Vagina (tissue), 2 donors: ENCODE results near the gene PTBP1. TPM values are rescaled to one million over a fixed set of nuclear protein-coding genes. Genes with fewer than 3 reads are reported as not detected.
A peak's percentile ranks its signal among the peaks of the same experiment; 100 is the strongest.

Experiments
- DNase-seq, 2 donors: peaks; one replicate each; pipeline ENCODE4 v3.0.0-alpha.2; 2017; ENCODE audit errors: extremely low spot score in 2 of 2
- H3K27ac ChIP-seq: fragments of 200-600 bp; sonication (generic); one replicate; pipeline ENCODE4 v1.5.1; 2019
- H3K27me3 ChIP-seq: fragments of 200-600 bp; sonication (generic); one replicate; pipeline ENCODE4 v1.5.1; 2019
- H3K36me3 ChIP-seq, 2 donors: fragments of 200-600 bp; sonication (generic); one replicate each; pipeline ENCODE4 v1.5.1; 2017 to 2019
- H3K4me1 ChIP-seq: fragments of 200-600 bp; sonication (generic); one replicate; pipeline ENCODE4 v1.5.1; 2019
- H3K4me3 ChIP-seq, 2 donors: fragments of 200-600 bp; sonication (generic); 1 replicate in 1 of 2; 2 replicates in 1 of 2; pipeline ENCODE4 v1.5.1; 2016 to 2019
- H3K9me3 ChIP-seq: fragments of 200-600 bp; sonication (generic); one replicate; pipeline ENCODE4 v1.5.1; 2019
- POLR2A ChIP-seq, 2 donors: fragments of 450-650 bp; IDR thresholded peaks; one replicate each; pipeline ENCODE4 v1.6.1; 2017; ENCODE audit warnings: antibody characterized with exemption in 2 of 2, mild to moderate bottlenecking in 2 of 2, moderate library complexity in 2 of 2
- POLR2AphosphoS5 ChIP-seq, 2 donors: sonication (generic); formaldehyde crosslinking; IDR thresholded peaks; one replicate each; pipeline ENCODE4 v1.9.0; 2017; ENCODE audit warnings: antibody characterized with exemption in 2 of 2, mild to moderate bottlenecking in 2 of 2, low read depth in 1 of 2; ENCODE audit not compliant: insufficient read depth in 1 of 2
- intact Hi-C: fragments of 100-400 bp; cut with DNase I; formaldehyde crosslinking; loops from one replicate; pipeline ENCODE4 v1.15.1; 2023
- total RNA-seq: library from RNA; depleted of rRNA; stranded (reverse); fragments of >200 nt; gene quantifications from one replicate; pipeline ENCODE4 v1.2.3, GENCODE V29; 2016
- TF ChIP-seq, protein P1 (sequence below), 3 experiments: fragments of 450-650 bp in 2 of 3; fragments of 200-600 bp in 1 of 3; sonication (generic) in 1 of 3; IDR thresholded peaks; one replicate each; pipeline ENCODE4 v1.5.1; 2017 to 2019; ENCODE audit warnings: antibody characterized with exemption in 3 of 3, mild to moderate bottlenecking in 2 of 3, moderate library complexity in 2 of 3

The PTBP1 gene
- total RNA-seq, 1 donor from 2014 or later = 230 TPM

DNA sequence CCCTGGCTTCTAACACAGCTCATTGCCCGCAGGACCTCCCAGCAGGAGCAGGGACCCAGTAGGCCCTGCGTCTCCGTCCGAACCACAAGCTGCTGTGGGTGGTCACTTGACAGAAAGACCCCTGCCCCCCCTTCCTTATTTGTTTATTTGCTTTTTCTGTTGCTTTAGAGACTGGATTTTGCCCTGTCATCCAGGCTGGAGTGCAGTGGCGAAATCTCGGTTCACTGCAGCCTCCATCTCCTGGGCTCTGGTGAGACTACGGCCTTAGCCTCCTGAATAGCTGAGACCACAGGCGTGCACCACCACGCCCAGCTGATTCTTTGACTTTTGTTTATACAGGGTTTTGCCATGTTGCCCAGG, 7.6 kb upstream of the PTBP1 start:
- H3K9me3 ChIP-seq = no peaks in the 10 kb centered on the region
- no peak for DNase-seq
- intact Hi-C loops = no loop called here
- peaks cover 17% of the 10 kb centered on the region for H3K4me1 ChIP-seq
- no peaks in the 10 kb centered on the region for H3K27me3 ChIP-seq
- TF ChIP-seq, protein P1, sequence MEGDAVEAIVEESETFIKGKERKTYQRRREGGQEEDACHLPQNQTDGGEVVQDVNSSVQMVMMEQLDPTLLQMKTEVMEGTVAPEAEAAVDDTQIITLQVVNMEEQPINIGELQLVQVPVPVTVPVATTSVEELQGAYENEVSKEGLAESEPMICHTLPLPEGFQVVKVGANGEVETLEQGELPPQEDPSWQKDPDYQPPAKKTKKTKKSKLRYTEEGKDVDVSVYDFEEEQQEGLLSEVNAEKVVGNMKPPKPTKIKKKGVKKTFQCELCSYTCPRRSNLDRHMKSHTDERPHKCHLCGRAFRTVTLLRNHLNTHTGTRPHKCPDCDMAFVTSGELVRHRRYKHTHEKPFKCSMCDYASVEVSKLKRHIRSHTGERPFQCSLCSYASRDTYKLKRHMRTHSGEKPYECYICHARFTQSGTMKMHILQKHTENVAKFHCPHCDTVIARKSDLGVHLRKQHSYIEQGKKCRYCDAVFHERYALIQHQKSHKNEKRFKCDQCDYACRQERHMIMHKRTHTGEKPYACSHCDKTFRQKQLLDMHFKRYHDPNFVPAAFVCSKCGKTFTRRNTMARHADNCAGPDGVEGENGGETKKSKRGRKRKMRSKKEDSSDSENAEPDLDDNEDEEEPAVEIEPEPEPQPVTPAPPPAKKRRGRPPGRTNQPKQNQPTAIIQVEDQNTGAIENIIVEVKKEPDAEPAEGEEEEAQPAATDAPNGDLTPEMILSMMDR (IDR thresholded peaks at IDR 0.05) = no peak
- TF ChIP-seq POLR2A (IDR thresholded peaks at IDR 0.05) (no peak), POLR2AphosphoS5 (IDR thresholded peaks at IDR 0.05; ENCODE audit: insufficient read depth in 1 of 2, low read depth in 1 of 2) (no peak)
- H3K4me3 ChIP-seq = no peak overlapping the region
- H3K36me3 ChIP-seq = no peaks in the 10 kb centered on the region
- H3K27ac ChIP-seq = peak overlapping the region; percentile 61

DNA sequence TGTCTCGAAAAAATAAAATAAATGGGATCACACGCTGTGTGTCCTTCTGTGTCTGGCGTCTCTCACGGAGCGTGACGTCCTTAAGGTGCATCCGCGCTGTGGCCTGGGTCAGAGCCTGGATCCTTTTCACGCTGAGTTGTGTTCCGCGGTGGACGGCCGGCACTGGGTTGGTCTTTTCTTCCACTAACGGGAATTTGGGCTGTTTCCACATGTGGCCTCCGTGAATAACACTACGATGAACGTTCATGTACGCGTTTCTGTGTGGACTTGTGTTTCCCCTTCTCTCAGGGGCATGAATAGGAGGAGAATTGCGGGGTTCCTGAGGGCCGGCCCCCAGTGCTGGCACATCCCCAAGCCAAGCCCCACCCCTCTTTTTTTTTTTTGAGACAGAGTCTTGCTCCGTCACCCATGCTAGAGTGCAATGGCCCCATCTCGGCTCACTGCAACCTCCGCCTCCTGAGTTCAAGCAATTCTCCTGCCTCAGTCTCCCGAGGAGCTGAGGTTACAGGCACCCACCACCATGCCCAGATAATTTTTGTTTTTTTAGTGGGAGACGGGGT, 6.2 kb upstream of the PTBP1 start:
- intact Hi-C loops = no loop called here
- Histone ChIP-seq H3K4me1 (peaks cover 25% of the 10 kb centered on the region), H3K4me3 (no peak overlapping the region), H3K36me3 (no peaks in the 10 kb centered on the region), H3K9me3 (no peaks in the 10 kb centered on the region), H3K27me3 (no peaks in the 10 kb centered on the region), H3K27ac (no peak overlapping the region)
- TF ChIP-seq, protein P1 (IDR thresholded peaks at IDR 0.05) = no peak
- TF ChIP-seq POLR2A (IDR thresholded peaks at IDR 0.05) (no peak), POLR2AphosphoS5 (IDR thresholded peaks at IDR 0.05; ENCODE audit: insufficient read depth in 1 of 2, low read depth in 1 of 2) (no peak)
- no peak for DNase-seq

DNA sequence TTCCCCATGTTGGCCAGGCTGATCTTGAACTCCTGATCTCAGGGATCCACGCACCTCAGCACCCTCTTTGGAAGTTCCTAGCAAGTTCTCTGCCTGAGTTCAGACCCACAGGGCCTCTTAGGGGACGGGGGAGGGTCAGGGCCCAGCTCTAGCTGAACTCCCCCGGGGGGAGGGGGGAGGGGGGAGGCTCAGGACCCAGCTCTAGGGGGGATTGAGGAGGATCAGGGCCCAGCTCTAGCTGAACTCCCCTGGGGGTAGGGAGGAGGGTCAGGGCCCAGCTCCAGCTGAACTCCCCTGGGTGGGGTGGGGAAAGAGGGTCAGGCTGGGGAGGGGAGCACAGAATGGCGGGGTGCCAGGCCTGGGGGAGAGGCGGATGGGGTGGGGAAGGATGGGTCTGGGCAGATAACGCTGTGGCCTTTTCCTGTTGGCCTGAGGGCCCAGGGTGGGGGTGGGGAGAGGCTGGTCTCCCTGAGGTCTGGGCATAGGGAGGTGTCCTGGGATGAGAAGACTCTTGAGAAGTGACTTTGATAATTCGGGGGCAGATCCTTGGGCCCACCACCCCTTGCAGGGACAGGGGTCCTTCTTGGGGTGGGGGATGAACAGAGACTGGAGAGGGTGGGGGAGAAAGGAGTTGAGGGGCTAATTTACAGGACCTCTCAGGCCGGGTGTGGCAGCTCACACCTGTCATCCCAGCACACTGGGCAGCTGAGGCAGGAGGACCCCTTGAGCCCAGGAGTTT, 5.5 kb upstream of the PTBP1 start:
- H3K27ac ChIP-seq = no peak overlapping the region
- H3K36me3 ChIP-seq = no peaks in the 10 kb centered on the region
- TF ChIP-seq POLR2A (IDR thresholded peaks at IDR 0.05) (no peak), POLR2AphosphoS5 (IDR thresholded peaks at IDR 0.05; ENCODE audit: insufficient read depth in 1 of 2, low read depth in 1 of 2) (no peak)
- TF ChIP-seq, protein P1 (IDR thresholded peaks at IDR 0.05) = no peak
- no peak overlapping the region for H3K4me3 ChIP-seq
- DNase-seq = no peak
- H3K27me3 ChIP-seq = no peaks in the 10 kb centered on the region
- peaks cover 30% of the 10 kb centered on the region for H3K4me1 ChIP-seq
- H3K9me3 ChIP-seq = no peaks in the 10 kb centered on the region
- intact Hi-C loops = no loop called here

DNA sequence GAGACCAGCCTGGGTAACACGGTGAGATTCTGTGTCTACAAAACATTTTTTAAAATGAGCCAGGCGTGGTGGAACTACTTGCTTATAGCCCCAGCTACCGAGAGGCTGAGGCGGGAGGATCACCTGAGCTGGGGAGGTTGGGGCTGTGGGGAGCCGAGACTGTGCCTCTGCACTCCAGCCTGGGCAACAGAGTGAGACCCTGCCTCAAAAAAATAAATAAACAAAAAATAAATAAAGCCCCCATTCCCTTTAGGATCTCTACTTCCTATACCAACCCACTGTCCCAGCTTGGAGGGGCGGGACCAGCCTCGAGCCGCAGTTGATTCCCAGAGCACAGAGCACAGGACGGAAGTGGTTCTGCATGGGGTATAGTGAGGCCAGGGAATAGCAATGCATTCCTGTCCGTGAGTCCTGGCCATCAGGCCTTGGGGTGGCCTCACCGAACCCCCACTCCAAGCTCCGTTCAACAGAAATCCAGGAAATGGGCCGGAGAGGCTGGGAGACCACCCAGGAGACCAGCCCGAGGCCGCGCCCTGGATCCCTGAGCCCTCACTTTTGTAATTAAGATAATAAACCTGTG, 4.9 kb upstream of the PTBP1 start:
- no peak overlapping the region for H3K27ac ChIP-seq
- no peaks in the 10 kb centered on the region for H3K27me3 ChIP-seq
- H3K4me1 ChIP-seq = peaks cover 30% of the 10 kb centered on the region
- no peaks in the 10 kb centered on the region for H3K36me3 ChIP-seq
- intact Hi-C loops = no loop called here
- TF ChIP-seq POLR2A (IDR thresholded peaks at IDR 0.05) = no peak
- TF ChIP-seq, protein P1 (IDR thresholded peaks at IDR 0.05) = no peak
- no peak for TF ChIP-seq POLR2AphosphoS5 (IDR thresholded peaks at IDR 0.05; ENCODE audit: insufficient read depth in 1 of 2, low read depth in 1 of 2)
- H3K4me3 ChIP-seq = no peak overlapping the region
- no peaks in the 10 kb centered on the region for H3K9me3 ChIP-seq
- DNase-seq = no peak

DNA sequence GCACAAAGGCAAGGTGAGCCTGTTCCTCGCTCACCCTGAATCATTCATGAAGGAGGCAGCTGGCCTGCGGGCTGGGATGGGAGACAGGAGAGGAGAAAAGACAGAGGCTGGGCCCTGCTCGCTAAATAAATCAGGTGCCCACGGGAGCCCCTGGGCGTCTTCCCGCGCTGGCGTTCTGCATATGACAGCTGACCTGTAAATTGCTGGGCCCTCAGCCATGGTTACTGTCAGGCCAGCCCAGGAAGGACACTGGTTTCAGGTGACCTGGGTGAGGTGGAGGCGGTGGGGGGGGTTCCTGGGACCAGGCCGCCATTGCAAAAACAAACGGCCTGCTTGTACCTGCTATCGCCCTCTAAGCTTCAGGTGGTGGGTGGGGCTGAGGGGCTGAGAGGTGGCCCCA, 3.4 kb upstream of the PTBP1 start:
- H3K36me3 ChIP-seq = no peaks in the 10 kb centered on the region
- no peak overlapping the region for H3K4me3 ChIP-seq
- no peak for TF ChIP-seq POLR2AphosphoS5 (IDR thresholded peaks at IDR 0.05; ENCODE audit: insufficient read depth in 1 of 2, low read depth in 1 of 2)
- TF ChIP-seq POLR2A (IDR thresholded peaks at IDR 0.05) = no peak
- TF ChIP-seq, protein P1 (IDR thresholded peaks at IDR 0.05) = no peak
- H3K27me3 ChIP-seq = no peaks in the 10 kb centered on the region
- peaks cover 31% of the 10 kb centered on the region for H3K4me1 ChIP-seq
- no peaks in the 10 kb centered on the region for H3K9me3 ChIP-seq
- no peak overlapping the region for H3K27ac ChIP-seq
- DNase-seq = no peak
- intact Hi-C loops = no loop called here
